Uterus (tissue), 2 donors: ENCODE results near the gene TUG1.

Experiments used
- CTCF ChIP-seq, 4 experiments: fragments of 200-600 bp in 2 of 4; fragments of 450-650 bp in 2 of 4; sonication (generic) in 2 of 4; IDR thresholded peaks; one replicate each; pipeline ENCODE4 v1.5.1; 2016 to 2019; ENCODE audit warnings: antibody characterized with exemption in 4 of 4, mild to moderate bottlenecking in 2 of 4, moderate library complexity in 1 of 4
- POLR2A ChIP-seq, 2 donors: fragments of 450-650 bp; IDR thresholded peaks; one replicate each; pipeline ENCODE4 v1.6.1; 2016; ENCODE audit warnings: antibody characterized with exemption in 2 of 2, mild to moderate bottlenecking in 1 of 2, moderate library complexity in 1 of 2

DNA sequence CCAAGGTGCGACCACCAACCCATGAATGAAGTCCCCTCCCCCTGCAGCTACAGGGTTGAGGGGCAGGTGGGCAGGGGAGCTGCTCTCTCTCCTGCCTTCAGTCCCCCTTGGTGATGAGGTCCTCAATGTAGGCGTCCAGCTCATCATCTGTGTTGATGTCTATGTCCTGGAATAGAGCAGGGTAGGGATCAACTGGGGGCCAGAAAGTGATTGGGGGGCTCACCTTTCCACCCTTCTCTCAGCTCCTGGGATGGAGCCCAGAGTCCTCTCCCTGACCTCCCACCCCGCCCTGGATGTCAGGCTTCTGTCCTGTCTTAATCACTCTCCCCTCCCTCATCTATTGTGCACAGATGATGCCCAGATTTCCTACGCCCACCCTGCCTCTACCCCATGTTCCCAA is 42.4 kb upstream of the TUG1 start:
- TF ChIP-seq POLR2A (IDR thresholded peaks at IDR 0.05) (no peak), CTCF (IDR thresholded peaks at IDR 0.05) (no peak)
